ENCODE measurements around the gene TMBIM6.
"Not testable (repeated sequence)": the region's sequence is repeated elsewhere in the genome, so short reads cannot be mapped to it uniquely, and the experiment has no call there.

TMBIM6 gene

DNA sequence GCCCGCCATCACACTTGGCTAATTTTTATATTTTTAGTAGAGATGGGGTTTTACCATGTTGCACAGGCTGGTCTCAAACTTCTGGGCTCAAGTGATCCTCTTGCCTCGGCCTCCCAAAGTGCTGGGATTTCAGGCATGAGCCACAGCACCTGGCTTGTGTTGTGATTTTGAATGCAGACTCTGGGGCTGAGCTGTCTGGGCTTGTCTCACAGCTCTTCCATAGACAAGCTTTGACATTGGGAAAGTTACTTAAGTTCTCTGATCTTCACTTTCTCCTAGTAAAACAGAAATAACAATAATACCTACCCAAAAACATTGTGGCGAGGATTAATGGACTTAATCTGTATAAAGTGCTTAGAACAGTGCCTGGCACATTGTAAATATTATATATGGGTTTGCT lies 36.0 kb downstream of the TMBIM6 start:
- no peak for DNase-seq

DNA sequence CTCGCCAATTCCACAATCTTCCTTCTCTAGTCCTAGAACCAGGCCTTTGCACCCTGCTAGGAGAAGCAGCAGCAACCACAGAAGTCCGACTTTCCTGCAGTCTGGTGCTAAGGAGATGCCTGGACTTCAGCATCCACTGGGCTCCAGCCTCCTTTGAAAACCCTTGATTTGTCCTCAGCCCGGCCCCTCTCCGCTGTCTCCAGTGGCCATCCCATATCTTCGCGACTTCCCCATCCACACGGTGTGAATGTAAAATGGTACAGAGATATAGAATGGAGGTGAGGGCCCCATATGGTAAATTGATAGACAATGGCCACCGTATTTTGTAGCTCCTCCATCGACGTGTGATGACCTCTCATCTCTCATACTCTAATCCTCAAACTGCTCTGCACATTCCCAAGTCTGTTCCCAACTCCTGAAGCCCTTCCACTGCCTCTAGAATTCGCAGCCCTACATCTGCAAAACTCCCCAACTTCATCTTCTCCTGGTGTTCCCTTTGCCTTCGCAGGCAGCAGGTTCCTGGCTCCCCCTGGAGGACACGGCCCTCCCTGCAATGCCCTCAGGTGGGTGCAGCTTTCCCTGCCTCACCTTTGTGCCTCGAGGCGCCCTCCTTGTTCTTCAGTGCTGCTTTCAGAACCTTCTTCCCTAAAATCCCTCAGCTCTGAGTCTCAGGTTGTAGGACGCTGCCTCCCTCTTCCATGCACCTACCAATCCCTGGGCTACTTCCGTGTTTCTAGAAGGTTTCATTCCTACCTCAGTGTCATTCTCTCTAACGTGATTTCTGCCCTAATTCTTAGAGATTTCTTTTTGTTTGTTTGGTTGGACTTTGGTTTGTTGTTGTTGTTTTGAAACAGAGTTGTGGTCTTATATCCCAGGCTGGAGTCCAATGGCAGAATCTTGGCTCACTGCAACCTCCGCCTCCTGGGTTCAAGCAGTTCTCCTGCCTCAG lies 36.7 kb downstream of the TMBIM6 start:
- DNase-seq, result peak; percentile 43

DNA sequence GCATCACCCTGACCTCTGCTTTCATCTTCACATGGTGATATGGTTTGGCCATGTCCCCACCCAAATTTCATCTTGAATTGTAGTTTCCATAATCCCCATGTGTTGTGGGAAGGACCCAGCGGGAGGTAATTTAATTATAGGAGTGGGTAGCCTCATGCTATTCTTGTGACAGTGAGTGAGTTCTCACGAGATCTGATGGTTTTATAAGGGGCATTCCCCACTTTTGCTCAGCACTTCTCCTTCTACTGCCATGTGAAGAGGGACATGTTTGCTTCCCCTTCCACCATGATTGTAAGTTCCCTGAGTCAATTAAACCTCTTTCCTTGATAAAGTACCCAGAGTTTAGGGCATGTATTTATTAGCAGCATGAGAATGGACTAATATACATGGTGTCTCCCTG lies 38.2 kb downstream of the TMBIM6 start:
- no peak for DNase-seq

DNA sequence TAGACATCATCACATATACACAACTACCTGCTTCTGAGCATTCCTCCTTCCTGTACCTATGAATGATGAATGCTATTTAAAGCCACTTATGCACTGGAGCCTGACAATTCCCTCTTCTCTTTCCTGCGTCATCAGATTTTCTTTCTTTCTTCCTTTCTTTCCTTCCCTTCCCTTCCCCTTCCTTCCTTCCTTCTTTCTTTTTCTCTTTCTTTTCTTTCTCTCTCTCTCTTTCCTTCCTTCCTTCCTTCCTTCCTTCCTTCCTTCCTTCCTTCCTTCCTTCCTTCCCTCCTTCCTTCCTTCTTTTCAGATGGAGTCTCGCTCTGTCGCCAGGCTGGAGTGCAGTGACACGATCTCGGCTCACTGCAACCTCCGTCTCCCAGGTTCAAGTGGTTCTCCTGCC lies 39.6 kb downstream of the TMBIM6 start:
- DNase-seq, result not testable (repeated sequence)

DNA sequence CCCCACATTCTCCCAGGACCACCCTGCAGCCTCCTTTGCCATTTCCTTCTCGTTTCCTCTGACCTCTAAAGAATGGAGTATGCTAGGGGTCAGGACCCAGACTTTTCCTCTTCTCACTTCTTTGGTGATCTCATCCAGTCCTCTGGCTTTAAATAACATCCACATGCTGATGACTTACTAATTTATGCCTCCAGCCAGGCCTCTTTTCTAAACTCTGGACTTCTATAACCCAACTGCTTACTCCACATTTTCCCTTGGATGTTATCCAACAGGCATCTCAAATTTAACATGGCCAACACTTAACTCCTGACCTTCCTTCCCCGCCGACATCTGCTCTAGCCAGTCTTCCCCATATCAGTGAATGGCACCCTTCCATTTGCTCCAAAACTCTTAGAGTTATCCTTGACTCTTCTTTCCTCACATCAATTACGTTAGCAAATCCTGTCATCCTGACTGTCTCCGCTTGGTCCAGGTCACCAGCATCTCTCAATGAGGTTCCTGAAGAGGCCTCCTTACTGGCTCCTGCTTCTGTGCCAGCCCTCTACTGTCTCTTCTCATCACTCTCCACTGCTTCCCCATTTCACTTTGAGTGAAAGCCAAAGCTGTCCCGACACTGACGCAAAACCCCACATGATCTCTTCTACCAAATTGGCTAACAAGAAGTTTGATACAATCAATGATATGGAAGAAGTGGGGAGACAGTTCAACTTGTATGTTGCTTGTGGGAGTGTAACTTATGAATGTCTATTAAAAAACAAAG lies 42.7 kb downstream of the TMBIM6 start:
- no peak for DNase-seq

DNA sequence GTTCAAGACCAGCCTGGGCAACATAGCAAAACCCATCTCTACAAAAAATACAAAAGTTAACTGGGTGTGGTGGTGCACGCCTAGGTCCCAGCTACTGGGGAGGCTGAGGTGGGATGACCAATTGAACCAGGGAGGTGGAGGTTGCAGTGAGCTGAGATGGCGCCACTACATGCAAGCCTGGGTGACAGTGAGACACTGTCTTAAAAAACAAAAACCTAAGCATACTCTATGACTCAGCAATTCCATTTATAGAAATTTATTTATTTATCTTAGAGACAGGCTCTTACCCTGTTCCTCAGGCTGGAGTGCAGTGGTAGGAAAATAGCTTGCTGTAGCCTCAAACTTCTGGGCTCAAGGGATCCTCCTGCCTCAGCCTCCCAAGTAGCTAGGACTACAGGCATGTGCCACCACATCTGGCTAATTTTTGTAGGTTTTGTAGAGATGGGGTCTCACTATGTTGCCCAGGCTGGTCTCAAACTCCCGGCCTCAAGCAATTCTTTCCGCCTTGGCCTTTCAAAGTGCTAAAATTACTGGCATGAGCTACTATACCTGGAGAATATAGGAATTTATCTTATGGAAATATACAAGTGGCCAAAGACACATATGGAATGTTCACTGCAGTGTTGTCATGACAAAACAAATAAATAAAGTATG lies 43.5 kb downstream of the TMBIM6 start:
- DNase-seq, result no peak

DNA sequence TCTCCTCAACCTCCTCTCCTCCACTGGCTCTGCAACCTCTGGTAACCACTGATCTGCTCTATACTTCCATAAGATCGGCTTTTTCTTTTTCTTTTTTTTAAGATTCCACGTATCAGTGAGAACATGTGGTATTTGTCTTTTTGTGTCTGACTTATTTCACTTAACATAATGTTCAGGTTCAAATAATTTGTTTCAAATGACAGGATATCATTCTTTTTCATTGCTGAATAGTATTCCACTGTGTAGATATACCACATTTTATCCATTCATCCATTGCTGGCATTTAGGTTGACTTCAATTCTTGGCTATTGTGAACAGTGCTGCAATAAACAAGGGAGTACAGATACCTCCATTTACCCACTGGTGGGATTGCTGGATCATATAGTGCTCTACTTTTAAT lies 46.3 kb downstream of the TMBIM6 start:
- no peak for DNase-seq

DNA sequence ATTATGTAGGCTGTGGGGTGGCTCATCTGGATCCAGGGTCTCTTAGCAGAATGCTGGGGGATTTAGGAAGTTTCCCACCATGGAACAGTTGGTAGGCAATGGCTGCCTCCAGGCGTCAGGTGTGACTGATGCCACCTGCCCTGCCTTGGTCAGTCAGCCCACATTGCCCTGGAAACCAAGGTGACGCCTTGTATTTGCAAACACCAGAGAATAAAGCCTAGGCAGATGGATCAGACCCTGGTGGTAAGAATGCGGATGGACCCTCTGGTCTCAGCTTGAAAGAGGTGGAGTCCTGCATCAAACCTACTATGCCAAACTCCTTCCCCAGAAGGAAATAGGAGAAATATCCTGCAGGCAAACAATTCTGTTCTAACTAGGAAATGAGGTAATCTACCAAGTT lies 48.6 kb downstream of the TMBIM6 start:
- DNase-seq, result no peak

DNA sequence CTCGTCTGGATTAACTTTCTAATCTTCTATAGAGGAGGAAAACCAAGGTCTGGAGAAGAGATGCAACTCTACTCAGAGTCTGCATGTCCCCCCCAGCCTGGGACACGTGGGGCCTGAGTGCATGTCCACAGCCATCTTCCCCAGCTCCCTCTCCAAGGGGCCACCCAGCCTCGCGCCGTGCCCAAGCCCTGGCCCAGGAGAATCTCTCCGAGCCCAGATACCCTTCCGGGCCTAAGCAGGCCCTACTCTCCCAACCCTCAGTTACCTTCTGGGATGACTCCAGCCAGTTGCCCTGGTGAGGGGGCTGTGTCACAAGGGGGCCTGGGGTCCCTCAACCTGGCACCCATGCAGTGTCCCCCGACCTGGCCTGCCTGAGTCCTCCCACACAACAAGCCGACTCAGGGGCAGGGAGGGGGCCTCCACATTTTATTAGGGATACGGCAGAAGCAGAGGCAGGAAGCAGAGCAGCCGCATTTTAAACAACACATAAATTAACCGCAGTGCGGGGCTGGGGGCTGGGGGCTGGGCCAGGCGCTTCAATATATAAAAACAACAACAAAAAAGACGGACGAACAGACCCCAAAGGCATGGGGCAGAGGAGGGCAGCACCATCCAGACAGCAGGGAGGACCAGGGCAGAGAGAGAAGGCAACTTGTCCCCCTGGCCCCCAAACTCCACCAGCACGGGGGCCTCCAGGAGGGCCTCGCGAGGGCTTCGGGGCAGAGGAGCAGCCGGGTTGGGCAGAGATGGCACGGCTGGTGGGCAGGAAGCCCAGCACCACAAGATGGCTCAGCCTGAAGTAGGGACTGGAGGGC lies 49.6 kb downstream of the TMBIM6 start:
- no peak for DNase-seq

DNA sequence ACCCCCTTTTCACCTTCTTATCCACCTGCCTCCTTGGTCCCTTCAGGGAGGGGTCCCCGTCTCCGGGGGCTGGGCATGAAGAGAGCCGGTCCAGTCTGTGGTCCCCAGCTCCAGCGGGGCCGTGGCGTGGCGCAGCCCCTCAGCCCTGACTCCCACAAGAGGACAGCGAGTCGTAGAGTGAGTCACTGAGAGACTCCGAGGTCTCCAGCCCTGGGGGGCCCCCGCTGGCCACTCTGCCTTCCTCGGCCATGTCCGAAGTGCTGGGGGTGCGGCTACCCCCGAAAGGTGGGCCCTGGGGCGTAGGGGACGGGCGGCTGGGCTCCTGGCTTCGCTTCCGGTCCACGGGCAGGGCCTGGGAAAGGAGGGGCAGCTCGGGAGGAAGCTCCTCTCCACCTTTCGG lies 50.3 kb downstream of the TMBIM6 start:
- no peak for DNase-seq

DNA sequence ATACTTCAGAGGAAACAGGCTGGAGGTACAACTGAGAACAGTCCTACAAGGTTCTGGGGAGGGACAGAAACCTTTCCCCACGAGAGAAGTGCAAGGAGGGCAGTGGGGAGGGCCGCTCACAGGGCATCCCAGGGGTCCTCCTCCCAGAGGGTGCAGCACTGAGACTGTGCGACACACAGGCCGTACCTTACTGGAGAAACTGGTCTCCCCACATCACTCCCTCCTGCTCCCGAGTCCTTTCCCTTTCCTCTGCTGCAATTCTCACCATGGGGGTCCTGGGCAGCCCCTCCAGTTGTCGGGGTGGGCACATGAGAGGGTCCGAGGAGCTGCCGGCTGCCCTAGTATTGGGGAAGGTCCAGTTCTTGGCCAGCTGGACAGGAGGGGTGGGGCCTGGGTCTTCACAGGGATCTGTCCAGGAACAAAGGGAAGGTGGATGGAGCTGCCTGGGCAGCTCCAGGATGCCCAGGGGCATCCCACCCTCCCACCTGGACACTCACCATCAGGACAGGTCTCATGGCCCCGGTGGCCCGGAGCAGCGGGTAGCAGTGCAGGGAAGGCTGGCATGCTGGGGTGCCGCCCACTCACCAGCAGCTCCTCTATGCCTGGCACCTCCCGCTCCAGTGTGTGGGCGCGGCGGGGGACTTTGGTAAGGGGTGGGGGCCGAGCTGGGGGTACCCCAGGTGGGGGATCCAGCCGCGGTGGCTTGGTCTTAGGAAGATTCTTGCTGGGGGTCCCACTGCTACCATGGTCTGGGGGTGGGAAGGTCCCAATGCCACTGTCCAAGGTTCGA lies 51.0 kb downstream of the TMBIM6 start:
- no peak for DNase-seq

DNA sequence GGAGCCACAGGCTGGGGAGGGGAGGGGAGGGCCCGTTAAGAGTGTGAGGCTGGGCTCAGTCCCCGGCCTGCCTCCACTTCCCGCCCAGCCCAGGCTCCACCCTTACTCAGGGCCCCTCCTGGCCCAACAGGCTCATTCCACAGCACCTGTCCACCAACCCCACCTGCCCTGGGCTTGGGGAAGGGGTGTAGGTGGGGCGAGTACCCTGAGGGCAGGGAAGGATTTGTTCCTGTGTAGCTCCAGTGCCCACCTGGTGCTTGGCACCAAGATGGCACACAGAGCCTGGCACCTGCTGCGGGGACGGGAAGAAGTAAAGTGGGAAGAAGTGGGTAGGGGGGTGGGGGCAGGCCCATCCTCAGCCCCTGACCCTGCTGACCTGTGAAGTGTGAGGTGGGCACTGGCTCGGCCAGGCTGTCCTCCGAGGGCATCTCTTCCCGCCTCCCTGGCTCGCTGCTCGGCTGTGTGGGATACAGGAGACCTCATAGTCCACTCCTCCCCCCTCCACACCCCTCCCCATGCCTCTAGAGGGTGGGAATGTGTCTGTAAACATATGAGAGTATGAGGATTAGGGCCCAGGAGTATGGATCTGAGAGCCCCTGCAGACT lies 51.7 kb downstream of the TMBIM6 start:
- DNase-seq, result no peak

DNA sequence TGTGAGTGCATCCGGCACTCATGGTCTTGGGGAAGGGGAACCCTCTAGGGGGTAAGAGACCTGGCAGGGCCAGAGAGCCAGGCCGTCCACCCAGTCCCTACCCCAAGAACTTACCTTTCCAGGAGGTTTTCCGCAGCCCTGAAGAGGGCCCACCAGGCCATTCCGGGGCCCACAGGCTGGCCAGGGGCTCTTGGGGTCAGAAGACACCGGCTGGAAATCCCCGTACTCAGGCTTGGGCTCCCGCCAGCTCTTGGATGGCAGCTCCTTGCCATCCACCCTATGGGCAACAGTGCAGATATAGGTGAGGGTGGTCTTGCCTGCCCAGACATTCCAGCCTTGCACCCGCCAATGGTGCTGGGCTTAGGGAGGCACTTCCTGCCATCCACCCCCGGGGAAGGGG lies 52.3 kb downstream of the TMBIM6 start:
- no peak for DNase-seq

DNA sequence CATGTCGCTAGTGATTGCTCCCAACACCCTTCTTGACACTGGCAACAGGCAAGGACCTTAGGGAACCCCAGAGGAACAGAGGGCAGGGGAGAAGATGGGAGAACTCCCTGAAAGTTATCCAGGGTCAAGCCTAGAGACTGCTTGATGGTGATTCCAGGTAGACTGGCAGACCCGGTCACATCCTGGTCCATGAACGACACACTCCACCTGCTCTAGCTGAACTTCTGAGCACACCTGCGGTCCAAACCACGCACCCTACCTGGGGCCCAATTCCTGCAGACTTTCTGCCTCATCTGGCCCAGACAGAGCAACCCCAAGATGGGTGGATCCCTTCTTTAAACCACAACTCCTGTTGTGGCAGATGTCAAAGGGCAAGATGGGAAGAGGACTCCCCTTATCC lies 52.7 kb downstream of the TMBIM6 start:
- DNase-seq, result no peak

DNA sequence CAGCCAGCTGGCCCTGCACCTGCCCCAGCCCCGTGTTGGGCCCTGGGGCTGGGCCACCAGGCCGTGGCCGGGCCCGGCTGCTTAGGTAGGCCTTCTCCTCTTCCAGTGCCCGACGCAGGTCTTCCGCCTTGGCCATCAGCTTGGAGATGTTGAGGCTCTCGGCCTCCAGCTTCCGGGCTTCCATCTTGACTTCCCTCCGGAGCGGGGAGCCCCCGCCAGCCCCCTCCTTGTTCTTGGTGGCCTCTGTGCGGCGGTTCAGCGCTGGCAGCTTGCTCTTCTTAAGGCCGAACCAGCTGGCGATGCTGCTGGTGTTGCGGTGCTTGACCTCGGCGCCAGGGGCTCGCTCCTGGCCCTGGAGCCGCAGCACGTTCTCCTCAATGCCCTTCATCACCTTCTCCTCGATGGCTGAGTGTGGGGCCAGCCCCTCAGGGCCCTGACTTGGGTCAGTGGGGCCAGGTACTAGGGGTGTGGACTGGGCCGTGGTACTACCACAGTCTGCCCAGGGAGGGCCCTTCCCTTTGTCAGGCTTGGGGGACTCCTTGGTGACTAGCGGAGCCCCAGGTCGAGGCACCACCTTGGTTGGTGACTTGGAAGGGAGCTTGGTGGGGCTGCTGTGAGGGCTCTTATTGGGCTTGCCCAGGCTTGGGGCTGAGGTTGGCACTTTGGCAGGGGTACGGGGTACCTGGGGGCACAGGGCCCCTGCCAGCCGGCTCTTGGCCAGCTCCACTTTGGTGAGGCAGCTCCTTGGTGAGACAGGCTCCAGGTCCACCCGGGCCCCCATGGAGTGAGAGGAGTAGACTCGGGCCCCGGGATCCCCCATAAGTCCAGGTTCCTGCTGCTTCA lies 53.7 kb downstream of the TMBIM6 start:
- DNase-seq, result no peak

DNA sequence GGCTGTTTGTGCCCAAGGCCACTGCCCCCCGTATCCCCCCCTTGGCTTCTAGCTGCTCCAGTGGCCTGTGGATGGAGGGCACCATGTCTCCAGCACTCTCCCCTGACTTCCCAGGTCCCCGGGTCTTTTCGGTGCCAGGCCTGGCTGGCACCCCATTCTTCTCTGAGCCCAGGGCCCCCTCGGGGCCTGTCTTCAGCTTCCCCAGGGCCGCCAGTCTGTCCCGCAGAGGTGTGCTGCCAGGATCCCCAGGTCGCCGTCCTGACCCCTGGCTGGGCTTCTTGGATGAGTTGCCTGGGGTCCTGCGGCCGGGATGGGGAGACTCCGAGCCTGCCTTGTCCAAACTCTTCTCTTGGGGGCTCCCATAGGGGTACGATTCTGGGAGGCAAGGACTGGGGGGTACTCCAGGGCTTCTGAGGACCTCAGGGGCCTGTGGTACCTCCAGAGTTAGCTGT lies 54.3 kb downstream of the TMBIM6 start:
- DNase-seq, result no peak

DNA sequence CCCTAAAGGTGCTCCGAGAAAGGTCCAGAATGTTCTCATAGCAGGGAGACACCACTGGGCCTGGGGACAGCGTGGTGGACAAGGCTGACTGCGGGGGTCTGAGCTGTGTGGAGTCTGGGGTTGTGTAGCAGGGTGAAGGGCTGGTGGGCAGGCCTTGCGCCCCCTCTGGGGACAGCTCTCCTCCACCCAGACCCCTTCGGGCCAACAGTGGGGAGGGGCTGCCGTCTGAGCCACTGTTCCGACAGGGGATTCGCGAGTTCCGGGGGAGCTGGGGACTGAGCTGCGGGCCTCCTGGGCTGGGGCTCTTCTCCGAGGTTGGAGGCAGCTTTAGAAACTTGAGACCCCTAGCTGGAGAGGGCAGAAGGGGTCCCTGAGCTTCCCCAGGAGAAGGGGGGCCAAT lies 54.8 kb downstream of the TMBIM6 start:
- no peak for DNase-seq

DNA sequence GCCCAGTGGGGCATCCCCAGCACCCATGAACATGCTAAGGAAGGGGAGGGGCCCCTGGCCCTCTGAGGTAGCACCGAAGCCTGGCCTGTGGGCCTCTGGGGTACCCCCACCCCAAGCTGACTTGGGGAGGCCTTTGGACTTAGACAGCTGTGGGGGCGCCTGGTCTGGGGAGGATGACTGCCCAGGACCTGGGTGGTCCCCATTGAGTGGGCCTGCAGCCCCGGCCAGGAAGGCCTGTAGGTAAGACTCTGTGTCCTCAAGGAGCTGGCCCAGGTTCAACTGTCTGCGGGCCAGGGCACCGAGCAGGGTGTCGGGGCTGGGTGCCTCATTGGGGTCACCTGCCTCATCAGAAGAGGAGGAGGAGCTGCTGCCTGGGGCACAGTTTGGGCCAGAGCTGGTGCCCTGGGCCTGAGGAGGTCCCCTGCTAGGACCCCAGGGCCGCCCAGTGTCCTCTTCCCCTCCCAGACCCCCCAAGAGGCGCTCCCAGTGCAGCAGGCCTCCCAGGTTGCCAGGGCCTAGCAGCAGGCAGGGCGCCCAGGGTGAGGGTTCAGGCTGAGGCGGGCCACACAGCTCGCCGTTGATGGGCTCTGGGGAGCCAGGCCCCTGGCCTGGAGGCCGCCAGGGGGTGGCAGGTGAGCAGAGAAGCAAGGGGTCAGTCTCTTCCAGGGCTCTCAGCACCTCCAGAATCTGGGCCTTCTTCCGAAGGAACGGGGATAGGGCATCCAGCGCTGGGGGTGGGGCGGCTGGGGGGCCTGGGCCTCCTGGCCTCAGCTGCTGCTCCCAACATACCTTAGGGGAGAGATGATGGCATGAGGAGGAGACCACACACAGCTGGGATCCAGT lies 55.5 kb downstream of the TMBIM6 start:
- no peak for DNase-seq

DNA sequence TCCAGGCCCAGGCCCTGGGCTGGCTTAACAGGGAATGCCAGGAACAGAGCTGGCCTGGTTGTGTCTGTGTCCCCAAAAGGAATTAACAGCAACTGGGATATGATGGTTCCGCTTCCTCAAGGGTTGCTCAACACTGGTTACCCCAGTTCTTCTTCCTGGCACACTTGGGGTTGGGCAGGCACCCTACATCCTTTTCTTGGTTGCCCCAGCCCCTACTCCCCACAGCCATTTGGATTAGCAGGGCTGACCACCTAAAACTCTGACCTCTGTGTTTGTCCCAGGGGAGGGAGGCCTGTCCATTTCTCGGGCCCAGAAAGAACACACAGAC lies 56.1 kb downstream of the TMBIM6 start:
- DNase-seq, result no peak

DNA sequence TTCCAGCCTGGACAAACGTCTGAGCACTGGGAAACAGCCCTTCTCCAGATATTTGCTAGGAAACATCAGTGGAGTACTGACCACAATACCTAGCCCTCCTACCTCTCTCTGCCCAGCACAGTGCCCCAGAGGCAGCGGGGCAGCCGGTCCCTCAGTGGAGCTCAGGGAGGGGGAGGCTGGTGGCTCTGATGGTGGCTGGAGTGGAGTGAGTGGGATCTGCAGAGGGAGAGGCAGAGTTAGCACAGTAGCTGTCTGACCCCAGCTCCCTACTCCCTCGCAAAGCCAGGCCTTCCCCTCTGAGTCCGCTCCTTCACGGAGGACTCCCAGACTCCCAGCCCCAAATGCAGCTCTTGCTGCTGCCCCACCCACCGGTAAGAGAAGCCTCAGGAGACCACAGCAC lies 56.9 kb downstream of the TMBIM6 start:
- DNase-seq, result no peak
